GM10266 (cell line): ENCODE measurements around the gene NYAP2.

Experiments
- DNase-seq: peaks from one replicate; pipeline ENCODE4 v3.0.0; 2012; ENCODE audit errors: extremely low spot score
- TF ChIP-seq, protein P1 (sequence below): IDR thresholded peaks from 2 replicates; pipeline ENCODE4 v1.5.1; 2012; ENCODE audit warnings: mild to moderate bottlenecking, low read depth; ENCODE audit not compliant: control insufficient read depth, insufficient read depth; ENCODE audit errors: missing control alignments

Gene NYAP2

DNA sequence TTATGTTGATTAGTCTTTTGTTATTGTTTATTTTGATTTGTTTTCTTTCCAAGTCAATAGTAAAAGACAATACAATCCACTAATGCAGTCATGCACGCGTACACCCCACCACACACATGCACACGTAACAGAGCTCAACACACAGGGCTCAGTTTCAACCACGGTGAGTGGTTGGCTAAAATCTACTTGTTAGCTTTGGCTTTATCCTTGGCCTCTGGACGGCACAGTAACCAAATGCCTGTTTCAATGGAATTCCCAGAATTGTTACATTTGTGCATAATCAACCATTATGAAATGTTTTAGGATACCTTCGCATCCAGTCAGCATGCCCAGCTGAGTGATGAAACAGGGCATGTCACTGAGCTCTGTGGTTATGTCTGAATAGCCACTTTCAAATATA, 53.2 kb downstream of the NYAP2 start:
- DNase-seq: no peak
- TF ChIP-seq, protein P1, sequence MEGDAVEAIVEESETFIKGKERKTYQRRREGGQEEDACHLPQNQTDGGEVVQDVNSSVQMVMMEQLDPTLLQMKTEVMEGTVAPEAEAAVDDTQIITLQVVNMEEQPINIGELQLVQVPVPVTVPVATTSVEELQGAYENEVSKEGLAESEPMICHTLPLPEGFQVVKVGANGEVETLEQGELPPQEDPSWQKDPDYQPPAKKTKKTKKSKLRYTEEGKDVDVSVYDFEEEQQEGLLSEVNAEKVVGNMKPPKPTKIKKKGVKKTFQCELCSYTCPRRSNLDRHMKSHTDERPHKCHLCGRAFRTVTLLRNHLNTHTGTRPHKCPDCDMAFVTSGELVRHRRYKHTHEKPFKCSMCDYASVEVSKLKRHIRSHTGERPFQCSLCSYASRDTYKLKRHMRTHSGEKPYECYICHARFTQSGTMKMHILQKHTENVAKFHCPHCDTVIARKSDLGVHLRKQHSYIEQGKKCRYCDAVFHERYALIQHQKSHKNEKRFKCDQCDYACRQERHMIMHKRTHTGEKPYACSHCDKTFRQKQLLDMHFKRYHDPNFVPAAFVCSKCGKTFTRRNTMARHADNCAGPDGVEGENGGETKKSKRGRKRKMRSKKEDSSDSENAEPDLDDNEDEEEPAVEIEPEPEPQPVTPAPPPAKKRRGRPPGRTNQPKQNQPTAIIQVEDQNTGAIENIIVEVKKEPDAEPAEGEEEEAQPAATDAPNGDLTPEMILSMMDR: no peak

DNA sequence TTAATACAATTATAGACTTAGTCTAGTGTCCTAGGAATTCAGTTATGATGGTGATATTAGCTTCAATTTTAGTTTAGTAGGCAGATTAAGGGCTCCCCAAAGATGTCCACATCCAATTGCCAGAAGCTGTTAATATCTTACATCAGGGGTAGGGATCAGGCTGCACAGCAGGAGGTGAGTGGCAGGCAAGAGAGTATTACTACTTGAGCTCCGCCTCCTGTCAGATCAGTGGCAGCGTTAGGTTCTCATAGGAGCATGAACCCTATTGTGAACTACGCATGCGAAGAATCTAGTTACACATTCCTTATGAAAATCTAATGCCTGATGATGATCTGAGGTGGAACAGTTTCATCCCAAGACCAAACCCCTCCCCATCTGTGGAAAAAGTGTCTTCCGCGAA, 54.9 kb downstream of the NYAP2 start:
- DNase-seq: no peak
- TF ChIP-seq, protein P1: no peak

DNA sequence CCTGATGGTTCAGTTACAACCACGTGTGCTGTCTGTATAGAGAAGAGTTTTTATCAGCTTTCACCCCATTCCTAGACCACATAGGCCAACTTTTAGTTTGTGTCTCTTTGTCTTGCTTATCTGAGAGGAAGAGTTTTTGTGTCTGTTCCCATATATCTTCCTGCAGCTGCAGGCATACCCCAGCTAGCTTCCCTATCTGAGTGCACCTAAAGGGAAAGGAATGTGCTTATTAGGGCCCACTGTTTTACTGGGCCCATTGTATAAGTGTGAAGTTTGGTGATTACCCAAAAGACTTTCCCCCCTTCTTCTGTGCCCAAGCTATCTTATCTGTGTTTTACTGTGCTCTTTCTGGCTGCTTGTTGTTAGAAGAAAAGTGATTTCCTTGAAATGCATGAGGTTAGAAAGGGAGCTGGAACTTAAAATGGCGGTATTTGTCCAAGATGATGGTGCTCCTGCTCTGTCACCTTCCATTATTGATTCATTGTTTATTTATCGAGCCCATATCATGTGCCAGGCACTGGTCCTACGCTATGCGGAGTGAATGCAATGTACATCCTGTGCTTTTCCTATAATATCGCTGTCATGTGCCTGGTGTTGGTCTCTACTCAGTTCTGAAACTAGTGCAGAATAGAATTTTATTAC, 57.2 kb downstream of the NYAP2 start:
- DNase-seq: no peak
- TF ChIP-seq, protein P1: no peak

DNA sequence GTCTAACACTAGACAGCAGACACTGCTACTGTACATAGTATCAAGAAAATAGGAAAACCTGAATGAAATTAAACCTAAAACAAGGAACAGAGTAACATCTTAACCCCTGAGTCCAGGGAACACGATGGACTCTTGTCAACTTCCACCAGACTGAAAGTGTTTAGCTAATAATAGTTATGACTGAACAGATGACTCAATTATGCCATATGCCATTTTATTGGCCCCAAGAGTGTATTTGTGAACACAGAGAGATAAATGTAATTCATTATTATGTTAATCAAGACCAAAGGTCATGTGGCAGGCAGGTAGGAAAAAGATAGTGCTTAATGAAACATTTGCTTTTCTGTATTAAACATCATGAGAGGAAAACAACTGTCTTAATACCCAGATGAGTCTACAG, 58.0 kb downstream of the NYAP2 start:
- no peak for DNase-seq
- TF ChIP-seq, protein P1: no peak

DNA sequence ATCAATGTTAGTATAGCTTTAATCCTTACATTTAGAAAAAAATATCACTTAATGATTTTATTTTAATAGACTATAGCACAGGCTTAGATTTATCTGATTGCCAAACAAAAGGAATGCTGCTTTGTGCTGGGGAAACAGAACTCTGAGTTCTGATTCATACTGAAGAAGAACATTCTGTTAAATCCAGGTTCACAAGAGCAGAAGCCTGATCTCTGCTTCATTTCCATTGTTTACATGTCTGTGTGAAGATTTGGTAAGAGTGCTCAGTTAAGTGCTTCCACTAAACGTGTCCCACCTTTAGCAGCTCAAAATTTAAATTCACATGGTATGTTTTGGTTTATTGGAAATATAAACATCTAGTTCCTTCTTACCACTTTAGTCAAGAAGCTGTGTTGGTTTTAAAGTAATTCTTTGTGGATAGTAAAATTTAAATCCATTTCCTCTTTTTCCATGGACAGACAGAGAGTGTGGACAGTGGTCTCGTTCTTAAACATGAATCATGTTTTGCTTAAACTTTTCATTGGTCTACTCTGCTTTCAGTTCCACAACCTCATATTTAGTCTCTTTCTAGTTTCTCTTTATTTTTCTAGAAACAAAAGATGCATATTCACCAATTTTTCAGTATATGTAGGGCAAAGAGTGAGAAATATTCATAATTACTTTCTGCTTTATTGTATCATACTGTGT, 59.1 kb downstream of the NYAP2 start:
- no peak for DNase-seq

DNA sequence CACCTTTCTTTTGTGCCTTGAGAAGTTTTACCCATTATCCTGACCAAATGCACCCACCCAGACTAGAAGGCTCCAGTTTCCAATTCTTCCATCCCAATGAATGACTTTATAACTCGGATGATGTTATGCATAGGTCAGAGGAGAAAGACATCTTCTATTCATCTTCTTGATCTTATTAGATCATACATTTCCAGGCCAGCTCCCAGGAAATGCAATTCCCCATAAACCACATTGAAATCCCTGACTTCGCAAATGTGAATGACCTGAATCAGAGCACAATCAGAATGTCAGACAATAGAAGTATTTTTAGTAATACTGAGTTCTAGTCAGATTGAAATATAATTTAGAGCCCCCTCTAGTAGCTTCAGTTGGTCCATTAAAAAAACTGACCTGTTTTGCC, 62.9 kb downstream of the NYAP2 start:
- DNase-seq: no peak

More for the DNA sequence above, 59.1 kb downstream of the NYAP2 start:
- TF ChIP-seq, protein P1: no peak

More for the DNA sequence above, 62.9 kb downstream of the NYAP2 start:
- TF ChIP-seq, protein P1: no peak
